ENCODE data around the gene CDK13.
A peak's percentile ranks its signal among the peaks of the same experiment; 100 is the strongest.

Gene CDK13

DNA sequence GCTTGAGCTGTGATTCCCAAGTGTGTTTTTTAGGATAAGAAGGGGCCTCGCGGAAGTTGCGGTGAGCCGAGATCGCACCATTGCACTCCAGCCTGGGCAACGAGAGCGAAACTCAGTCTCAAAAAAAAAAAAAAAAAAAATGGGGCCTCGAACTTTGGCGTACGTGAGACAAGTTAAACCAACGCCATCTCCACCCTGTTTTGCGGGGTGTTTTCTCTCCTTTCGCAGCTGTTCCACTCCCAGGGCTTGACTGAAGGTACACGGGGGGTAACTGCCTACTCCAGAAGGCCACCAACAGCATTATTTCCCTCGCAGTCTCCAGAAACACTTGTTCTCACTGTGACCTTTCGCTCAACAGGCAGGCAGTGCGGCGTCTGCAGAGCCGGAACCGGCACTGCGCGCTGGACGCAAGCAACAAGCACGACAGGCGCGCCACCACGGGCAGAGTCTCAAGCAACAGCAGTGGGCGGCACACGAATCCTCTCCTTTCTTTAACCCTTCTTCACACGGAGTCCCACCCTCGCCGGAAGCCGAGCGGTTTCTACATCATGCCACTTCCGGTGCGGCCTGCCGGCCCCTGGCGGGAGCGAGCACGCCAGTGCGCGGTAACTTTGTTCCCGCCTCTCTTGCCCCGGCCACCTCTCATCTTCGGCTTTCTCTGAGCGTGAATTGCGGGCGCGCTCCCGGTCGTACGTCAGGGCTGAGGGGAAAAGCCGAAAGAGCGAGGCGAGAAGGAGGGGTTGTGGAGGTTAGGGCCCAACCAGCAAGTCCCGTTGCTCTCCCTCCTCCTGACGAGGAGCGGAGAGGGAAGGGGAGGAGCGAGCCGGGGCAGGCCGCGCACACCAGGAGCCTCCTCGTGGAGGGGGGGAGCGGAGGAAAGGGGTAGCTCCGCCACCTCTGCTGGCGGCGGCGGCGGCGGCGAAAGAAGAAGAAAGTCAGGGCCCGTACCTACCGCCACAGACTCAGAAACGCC, 814 bp upstream of the CDK13 start:
- DNase-seq (ENCODE audit: low read depth): peak; percentile 98

DNA sequence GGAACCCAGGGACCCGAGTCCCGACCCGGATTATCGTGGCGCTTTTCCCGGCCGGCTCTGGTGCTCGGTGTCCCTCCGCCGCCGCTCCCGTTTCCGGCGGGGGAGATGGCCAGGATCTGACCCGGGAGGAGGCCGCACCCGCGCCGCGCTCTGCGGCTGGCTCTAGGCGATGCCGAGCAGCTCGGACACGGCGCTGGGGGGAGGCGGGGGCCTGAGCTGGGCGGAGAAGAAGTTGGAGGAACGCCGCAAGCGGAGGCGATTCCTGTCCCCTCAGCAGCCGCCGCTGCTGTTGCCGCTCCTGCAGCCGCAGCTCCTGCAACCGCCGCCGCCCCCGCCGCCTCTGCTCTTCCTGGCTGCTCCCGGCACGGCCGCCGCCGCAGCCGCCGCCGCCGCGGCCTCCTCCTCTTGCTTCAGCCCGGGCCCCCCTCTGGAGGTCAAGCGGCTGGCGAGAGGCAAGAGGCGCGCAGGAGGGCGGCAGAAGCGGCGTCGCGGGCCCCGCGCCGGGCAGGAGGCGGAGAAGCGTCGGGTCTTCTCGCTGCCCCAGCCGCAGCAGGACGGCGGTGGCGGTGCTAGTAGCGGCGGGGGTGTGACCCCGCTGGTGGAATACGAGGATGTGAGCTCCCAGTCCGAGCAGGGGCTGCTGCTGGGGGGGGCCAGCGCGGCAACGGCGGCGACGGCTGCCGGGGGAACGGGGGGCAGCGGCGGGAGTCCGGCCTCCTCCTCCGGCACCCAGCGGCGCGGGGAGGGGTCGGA, 593 bp downstream of the CDK13 start:
- peak; percentile 22 for DNase-seq (ENCODE audit: low read depth)

DNA sequence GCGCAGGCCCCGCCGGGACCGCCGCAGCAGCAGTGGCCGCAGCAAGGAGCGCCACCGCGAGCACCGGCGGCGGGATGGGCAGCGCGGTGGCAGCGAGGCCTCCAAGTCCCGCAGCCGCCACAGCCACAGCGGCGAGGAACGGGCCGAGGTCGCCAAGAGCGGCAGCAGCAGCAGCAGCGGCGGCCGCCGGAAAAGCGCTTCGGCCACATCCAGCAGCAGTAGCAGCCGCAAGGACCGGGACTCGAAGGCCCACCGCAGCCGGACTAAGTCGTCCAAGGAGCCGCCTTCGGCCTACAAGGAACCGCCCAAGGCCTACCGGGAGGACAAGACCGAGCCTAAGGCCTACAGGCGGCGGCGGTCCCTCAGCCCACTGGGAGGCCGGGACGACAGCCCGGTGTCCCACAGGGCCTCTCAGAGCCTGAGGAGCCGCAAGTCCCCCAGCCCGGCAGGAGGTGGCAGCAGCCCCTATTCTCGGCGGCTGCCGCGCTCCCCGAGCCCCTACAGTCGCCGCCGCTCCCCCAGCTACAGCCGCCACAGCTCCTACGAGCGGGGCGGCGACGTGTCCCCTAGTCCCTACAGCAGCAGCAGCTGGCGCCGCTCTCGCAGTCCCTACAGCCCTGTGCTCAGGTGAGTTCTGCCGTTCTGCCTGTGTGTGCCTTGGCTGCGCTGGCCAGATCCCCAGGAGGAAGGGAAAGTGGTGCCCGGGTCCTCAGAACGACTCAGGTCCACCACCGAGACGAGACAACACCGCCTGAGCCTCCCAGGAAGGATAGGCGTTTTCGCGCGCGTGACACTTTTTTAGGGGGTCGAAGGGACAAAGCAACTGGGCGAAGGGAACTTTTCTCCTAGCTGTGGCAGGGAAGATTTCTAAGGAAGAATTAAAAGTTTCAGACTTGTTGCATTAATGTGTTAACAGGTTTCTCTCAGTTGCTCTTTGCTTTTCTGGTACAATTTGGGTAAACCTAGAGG, 1.5 kb downstream of the CDK13 start:
- peak; percentile 51 for DNase-seq (ENCODE audit: low read depth)

DNA sequence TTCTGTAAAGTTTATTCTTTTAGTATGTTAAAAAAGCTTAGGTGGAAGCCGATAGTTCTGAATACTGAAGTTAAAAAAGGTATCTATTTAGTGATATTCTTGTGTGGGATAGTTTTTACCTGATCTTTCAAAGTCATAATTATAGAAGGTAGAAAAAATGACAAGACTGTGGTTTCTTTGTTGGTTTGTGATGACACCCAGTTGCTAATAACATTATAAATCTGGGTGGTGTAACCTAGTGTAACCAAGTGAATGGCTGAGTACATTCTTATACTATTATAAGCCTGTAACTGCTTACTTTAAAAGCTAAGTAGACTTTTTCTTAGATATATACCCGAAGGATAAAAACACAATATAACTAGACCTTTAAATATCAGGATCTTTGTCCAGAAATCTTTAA, 2.3 kb downstream of the CDK13 start:
- DNase-seq (ENCODE audit: low read depth): no peak

DNA sequence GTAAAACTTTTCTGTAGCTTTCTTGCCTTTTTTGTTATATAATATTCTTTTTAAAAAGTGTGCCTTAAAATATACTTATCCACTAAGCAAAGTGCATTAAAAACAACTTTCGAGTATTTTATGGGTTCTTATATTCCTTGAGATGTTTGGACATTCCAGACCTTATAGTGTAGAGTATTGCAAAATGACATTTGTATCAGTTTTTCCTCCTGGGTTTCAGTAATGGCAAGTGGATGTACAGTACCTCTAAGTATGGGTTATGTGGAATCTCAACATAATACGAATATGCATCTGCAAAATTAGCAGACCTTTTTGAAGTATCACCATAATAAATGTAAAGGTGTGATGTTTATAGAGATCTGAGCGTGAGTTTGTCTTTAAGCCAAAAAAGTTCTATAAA, 2.7 kb downstream of the CDK13 start:
- DNase-seq (ENCODE audit: low read depth): no peak

DNA sequence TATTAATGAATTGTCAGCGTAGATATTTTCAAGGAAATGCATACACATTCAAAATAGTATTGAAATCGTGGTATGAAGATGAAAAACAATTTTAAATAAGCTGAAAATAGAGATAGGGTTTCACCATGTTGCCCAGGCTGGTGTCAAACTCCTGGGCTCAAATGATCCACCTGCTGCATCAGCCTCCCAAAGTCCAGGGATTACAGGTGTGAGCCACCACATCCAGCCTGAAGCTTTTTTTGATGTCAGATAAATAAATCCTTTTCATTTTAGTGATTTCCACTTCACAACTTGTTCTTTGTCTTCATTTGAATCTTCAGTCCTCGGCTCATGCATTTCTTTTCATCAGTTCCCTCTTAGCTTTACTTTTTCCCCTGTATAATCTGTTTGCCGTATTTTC, 4.6 kb downstream of the CDK13 start:
- DNase-seq (ENCODE audit: low read depth): no peak

DNA sequence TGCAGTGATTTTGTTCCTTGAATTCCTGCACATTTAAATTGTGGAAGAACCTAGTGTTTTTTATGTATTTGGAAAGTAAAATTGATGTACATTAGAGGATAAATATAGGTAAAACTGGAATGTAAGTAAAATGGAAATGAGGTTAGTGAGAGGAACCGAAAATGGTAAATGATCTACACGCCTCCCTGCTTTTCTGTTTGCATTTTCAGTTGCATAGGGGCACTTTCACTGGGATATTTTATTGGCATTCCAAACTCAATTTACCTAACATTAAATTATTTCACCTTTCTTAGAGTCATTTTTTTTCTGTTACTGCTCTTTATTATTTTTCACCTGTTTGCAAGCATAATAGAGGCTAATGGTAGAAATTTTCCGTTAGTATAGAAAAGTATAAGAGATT, 8.0 kb downstream of the CDK13 start:
- no peak for DNase-seq (ENCODE audit: low read depth)

DNA sequence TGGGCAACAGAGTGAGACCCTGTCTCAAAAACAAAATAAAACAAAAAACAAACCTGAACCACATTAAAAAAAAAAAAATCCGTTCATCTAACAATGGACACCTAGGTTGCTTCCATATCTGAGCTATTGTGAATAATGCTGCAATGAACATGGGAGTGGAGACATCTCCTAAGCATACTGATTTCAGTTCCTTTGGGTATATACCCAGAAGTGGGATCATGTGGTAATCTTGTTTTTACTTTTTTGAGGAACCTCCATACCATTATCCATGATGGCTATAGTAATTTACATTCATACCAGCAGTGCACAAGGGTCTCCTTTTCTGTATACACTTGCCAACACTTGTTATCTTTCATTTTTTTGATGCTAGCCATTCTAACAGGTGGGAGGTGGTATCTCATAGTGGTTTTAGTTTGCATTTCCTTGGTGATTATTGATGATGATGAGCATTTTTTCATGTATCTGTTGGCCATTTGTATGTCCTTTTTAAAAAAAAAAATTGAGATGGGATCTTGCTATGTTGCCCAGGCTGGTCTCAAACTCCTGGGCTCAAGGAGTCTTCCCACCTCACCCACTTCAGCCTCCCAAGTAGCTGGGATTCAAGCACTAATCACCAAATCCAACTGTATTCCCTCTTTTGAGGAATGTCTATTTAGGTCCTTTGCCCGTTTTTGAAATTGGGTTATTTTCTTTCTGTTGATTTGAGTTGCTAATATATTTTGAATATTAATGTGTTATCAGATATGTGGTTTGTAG, 17.5 kb downstream of the CDK13 start:
- no peak for DNase-seq (ENCODE audit: low read depth)

DNA sequence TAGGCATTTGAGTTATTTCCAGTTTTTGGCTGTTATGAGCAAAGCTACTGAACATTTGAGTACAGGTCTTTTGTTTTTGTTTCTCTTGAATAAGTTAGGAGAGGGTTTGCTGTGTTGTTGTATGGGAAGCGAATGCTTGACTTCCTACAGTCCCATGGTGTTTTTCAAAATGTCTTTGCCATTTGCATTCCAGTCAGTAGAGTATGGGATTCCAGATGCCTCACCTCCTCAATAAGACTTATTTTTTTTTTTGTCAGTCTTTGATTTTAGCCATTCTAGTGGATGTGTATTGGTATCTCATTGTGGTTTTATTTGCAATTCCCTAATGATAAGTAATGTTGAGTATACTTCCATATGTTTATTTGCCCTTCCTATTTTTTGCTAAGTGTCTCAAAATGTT, 19.4 kb downstream of the CDK13 start:
- DNase-seq (ENCODE audit: low read depth): no peak

DNA sequence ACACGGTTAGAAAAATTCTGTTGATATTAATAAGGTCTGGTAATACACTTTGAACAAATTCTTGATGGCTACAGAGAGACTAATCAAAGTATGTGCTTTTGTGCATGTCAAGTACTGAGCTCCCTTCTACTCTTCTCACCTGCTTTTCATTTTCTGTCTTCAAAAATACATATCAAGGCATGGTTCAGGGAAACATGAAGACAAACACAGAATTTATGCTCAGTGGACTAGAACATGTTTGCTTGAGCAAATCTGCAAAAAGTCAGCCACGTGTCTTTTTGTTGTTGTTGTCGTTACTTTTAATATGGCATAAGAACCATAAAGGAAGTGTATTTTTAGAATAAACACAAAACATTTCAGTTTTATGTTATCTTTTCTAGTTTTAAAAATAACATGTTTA, 21.9 kb downstream of the CDK13 start:
- no peak for DNase-seq (ENCODE audit: low read depth)

DNA sequence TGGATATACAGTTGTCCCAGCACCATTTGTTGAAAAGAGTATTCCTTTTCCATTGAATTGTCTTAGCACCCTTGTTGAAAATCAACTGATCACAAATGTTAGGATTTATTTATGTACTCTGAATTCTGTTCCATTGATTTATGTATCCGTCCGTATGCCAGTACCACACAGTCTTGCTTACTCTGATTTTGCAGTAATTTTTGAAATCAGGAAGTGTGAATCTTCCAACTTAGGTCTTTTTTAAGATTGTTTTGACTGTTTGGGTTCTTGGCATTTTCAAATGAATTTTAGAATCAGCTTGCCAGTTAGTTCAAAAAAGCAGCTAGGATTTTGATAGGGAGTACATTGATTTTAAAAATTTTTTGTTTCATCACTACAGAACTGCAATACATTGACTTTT, 23.7 kb downstream of the CDK13 start:
- no peak for DNase-seq (ENCODE audit: low read depth)

DNA sequence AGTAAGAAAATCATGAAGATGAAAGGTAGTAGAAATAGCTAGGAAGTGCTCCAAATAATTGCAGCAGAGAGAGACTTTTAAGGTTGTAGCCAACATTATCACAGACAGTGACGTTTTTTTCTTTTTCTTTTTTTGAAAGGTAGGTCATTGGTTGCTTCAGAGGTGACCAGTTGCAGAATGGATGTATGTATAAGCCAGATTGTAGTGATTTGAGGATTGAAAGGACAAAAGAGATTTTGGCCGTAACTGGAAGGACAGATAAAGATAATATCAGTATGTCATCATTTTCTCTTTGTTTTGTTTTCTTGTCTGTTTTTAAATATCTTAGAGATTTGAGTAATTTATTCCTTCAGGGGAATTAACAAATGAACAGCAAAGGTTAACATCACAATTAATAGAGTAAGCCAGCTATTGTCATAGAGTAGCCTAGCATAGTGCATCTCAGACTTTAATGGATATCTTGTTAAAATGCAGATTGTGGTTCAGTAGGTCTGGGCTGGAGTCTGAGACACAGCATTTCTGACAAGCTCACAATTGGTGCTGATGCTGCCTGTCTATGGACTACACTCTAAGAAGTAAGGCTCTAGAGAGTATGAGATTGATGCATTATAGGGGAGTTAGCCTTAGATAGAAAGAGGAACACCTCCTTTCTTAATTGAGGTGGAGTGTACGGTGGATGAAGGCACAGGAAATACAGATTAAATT, 28.3 kb downstream of the CDK13 start:
- no peak for DNase-seq (ENCODE audit: low read depth)

DNA sequence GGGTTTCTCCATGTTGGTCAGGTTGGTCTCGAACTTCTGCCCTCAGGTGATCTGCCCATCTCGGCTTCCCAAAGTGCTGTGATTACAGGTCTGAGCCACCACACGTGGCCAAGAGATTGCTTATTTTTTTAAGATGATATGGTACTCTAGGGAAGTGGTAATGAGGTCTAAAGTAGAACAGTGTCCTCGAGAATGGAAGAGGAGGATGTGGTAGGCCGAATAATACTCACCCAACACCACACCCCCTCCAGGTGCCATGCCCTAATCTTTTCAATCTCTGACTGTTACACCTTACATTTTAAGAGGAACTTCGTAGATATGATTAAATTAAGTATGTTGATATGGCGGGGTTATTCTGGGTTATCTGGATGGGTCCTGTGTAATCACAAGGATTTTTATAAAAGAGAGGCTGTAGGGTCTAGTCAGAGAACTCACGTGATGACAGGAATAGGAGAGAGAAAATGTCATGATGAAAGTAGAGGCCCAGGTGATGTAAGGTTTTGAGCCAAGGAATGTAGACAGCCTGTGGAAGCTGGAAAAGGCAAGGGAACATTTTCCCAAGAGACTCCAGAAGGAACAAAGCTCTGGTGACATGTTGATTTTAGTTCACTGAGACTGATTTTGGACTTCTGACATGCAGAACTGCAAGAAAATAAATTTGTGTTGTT, 29.5 kb downstream of the CDK13 start:
- no peak for DNase-seq (ENCODE audit: low read depth)

DNA sequence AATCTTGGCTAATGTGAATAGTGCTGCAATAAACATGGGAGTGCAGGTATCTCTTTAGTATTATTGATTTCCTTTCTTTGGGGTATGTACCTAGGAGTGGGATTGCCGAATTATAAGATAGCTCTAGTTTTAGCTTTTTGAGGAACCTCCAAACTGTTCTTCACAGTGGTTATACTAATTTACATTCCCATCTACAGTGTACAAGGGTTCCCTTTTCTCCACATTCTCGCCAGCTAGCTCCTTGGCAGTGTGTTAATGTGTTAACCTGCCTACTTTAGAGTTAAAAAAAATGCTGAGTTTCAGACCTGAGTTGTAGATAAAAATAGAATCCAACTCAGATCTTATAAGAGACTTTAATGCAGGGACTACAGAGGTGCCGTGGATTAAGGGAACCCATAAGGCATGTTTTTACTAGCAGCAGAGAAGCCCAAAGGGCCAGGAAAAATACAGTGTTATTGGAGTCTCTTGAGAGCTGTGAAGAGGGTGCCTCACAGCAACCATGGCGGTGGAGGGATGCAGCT, 35.4 kb downstream of the CDK13 start:
- DNase-seq (ENCODE audit: low read depth): no peak

DNA sequence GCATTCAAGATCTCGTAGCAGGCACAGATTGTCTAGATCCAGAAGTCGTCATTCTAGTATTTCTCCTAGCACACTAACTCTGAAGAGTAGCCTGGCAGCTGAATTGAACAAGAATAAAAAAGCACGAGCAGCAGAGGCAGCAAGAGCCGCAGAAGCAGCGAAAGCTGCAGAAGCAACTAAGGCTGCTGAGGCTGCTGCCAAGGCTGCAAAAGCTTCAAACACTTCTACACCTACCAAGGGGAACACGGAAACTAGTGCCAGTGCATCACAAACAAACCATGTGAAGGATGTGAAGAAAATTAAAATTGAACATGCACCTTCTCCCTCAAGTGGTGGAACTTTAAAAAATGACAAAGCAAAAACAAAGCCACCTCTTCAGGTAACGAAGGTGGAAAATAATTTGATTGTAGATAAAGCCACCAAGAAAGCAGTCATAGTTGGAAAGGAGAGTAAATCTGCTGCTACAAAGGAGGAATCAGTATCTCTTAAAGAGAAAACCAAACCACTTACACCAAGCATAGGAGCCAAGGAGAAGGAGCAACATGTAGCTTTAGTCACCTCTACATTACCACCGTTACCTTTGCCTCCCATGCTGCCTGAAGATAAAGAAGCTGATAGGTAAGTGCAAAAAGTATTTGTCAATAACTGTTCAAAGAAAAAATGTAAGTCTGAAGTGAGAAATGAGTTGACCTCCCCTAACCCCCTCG, 37.7 kb downstream of the CDK13 start:
- no peak for DNase-seq (ENCODE audit: low read depth)

DNA sequence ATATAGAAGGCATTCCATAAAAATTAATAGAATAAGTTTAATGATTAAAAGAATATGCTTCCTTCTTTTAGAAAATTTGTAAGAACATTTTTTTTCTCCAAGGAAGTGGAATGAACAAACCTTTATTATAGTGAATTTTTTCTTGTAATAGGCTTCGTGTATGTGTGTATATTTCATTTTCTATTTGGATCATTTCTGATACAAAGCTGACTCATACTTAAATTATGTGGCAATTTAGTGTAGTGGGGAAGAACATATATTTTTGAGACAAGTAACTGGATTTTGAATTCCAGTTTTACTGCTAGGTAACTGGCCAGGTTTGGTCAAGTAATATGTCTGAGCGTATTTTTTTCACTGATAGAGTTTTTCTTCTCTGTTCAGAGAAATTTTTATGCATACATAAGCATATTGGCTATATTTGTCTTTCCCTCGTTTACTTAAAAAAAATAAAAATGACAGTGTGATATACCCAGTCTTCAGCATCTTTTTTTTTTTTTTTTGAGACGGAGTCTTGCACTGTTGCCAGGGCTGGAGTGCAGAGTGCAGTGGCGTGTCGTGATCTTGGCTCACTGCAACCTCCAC, 50.8 kb downstream of the CDK13 start:
- DNase-seq (ENCODE audit: low read depth): no peak

DNA sequence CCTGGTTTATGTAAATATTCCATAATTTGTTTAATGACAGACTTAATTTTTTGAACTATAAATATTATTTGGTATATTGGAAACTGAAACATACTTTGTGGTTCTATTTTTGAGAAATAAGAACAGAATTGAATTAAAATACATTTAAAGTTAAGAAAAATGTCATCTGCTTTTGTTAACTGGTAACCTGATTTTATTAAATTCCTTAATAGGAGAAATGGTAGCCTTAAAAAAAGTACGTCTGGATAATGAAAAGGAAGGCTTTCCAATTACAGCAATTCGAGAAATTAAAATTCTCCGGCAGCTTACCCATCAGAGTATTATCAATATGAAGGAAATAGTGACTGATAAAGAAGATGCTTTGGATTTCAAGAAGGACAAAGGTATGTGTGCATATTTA, 51.6 kb downstream of the CDK13 start:
- no peak for DNase-seq (ENCODE audit: low read depth)

DNA sequence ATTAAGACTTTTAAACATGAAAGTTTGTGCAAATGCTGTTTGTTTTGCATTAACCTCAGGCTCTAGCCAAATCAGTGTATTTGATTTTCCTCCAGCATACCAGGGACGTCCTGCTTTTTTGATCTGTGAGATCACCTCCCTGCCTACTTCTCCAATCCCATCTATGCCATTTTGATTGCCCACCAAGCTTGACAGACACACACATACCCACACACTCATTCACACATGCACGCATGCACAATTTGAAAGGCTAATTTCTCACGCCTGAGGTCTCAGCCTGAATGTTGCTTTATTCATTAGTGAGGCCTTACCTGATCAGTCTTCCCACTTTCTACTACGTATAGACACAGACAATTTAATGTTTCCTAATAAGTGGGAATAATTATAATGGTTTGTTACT, 53.5 kb downstream of the CDK13 start:
- DNase-seq (ENCODE audit: low read depth): no peak
